Left forelimb (tissue), 1 donor: ENCODE results near the gene CYTIP.

Source experiments
- DNase-seq: peaks from one replicate; pipeline ENCODE4 v3.0.0-alpha.2; 2018; ENCODE audit warnings: low spot score

Gene CYTIP

GRCh38 chr2:157463002-157463401 lies 19.1 kb upstream of the CYTIP start:
- DNase-seq: no peak

- DNase-seq: no peak
Measured at GRCh38 chr2:157460897-157461296, 17.0 kb upstream of the CYTIP start.

GRCh38 chr2:157460384-157460837 lies 16.5 kb upstream of the CYTIP start:
- no peak for DNase-seq

- DNase-seq: no peak
Measured at GRCh38 chr2:157459486-157459885, 15.6 kb upstream of the CYTIP start.

GRCh38 chr2:157447741-157448140 lies 3.9 kb upstream of the CYTIP start:
- no peak for DNase-seq

- DNase-seq: no peak
Measured at GRCh38 chr2:157447031-157447430, 3.1 kb upstream of the CYTIP start.

GRCh38 chr2:157444641-157445040 lies 752 bp upstream of the CYTIP start:
- no peak for DNase-seq

- no peak for DNase-seq
Measured at GRCh38 chr2:157443090-157443489, 799 bp downstream of the CYTIP start.

- no peak for DNase-seq
Measured at GRCh38 chr2:157442636-157443035, 1.3 kb downstream of the CYTIP start.

GRCh38 chr2:157442191-157442590 lies 1.7 kb downstream of the CYTIP start:
- no peak for DNase-seq

- DNase-seq: no peak
Measured at GRCh38 chr2:157441072-157441454, 2.8 kb downstream of the CYTIP start.

- no peak for DNase-seq
Measured at GRCh38 chr2:157440404-157441071, 3.4 kb downstream of the CYTIP start.

GRCh38 chr2:157439824-157440186 lies 4.1 kb downstream of the CYTIP start:
- DNase-seq: no peak

GRCh38 chr2:157438863-157439823 lies 4.7 kb downstream of the CYTIP start:
- DNase-seq: no peak

GRCh38 chr2:157433394-157433793 lies 10.5 kb downstream of the CYTIP start:
- no peak for DNase-seq

GRCh38 chr2:157432475-157433106 lies 11.3 kb downstream of the CYTIP start:
- DNase-seq: no peak

GRCh38 chr2:157431176-157431575 lies 12.7 kb downstream of the CYTIP start:
- no peak for DNase-seq

GRCh38 chr2:157428500-157429175 lies 15.3 kb downstream of the CYTIP start:
- no peak for DNase-seq

GRCh38 chr2:157427922-157428303 lies 16.0 kb downstream of the CYTIP start:
- no peak for DNase-seq

GRCh38 chr2:157427003-157427921 lies 16.6 kb downstream of the CYTIP start:
- no peak for DNase-seq

GRCh38 chr2:157426477-157426994 lies 17.4 kb downstream of the CYTIP start:
- no peak for DNase-seq
